ENCODE measurements around the gene WDR90. TPM values are rescaled to one million over a fixed set of nuclear protein-coding genes. Genes with fewer than 3 reads are reported as not detected.
A peak's percentile ranks its signal among the peaks of the same experiment; 100 is the strongest.

Gene WDR90
- polyA plus RNA-seq, 1 donor from 2014 or later = 0.54 TPM

DNA sequence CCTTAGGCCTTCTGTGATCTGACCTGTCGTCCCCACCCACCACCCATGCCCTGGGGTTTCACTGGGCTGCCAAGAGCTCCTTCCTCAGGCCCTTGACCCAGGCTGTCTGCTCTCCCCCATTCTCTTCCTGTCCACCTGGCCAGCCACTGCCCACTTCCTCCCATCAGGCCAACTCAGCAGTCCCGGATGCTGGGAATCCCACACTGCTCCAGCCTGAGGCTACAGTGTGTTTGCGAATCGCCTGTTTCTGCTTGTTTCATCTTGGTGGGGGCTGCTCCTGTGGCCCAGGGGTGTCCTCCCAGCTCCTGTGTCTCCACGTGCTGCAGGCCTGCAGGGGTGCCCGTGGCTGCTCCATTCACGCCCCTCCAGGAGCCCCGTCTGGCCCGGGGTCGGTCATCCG, 64.9 kb downstream of the WDR90 start:
- H3K4me3 Mint-ChIP-seq = peak overlapping the region; percentile 4 to 83 (median 54)
- no peaks in the 10 kb centered on the region for H3K9me3 Mint-ChIP-seq
- H3K4me1 Mint-ChIP-seq = peaks cover under 1 to 4% (median 4%) of the 10 kb centered on the region in 3 donors
- H3K27me3 Mint-ChIP-seq = peaks cover 24% of the 10 kb centered on the region
- peak overlapping the region; percentile 59 to 89 (median 62) for H3K27ac Mint-ChIP-seq
- no peaks in the 10 kb centered on the region for H3K36me3 Mint-ChIP-seq

GRCh38 chr16:714558-715476, 65.7 kb downstream of the WDR90 start, which contains the start of gene METRN:
METRN (plus strand) TSS chr16:715118; CDS start chr16:715290, 172 bp downstream.
- peaks cover 20% of the 10 kb centered on the region for H3K27me3 Mint-ChIP-seq
- H3K9me3 Mint-ChIP-seq = no peaks in the 10 kb centered on the region
- H3K4me1 Mint-ChIP-seq = peaks cover 3 to 6% (median 4%) of the 10 kb centered on the region in 3 donors
- no peaks in the 10 kb centered on the region for H3K36me3 Mint-ChIP-seq
- H3K27ac Mint-ChIP-seq = peak within 1 kb of the TSS; percentile 59 to 89 (median 62)
- H3K4me3 Mint-ChIP-seq = peak within 1 kb of the TSS; percentile 24 to 88 (median 72)

GRCh38 chr16:715477-716199, 66.5 kb downstream of the WDR90 start:
- H3K9me3 Mint-ChIP-seq = no peaks in the 10 kb centered on the region
- peaks cover 20% of the 10 kb centered on the region for H3K27me3 Mint-ChIP-seq
- peak overlapping the region in 1 of 3 donors; percentile 39 for H3K27ac Mint-ChIP-seq
- peaks cover 8 to 10% (median 10%) of the 10 kb centered on the region in 3 donors for H3K4me1 Mint-ChIP-seq
- peak overlapping the region; percentile 24 to 88 (median 72) for H3K4me3 Mint-ChIP-seq
- no peaks in the 10 kb centered on the region for H3K36me3 Mint-ChIP-seq

DNA sequence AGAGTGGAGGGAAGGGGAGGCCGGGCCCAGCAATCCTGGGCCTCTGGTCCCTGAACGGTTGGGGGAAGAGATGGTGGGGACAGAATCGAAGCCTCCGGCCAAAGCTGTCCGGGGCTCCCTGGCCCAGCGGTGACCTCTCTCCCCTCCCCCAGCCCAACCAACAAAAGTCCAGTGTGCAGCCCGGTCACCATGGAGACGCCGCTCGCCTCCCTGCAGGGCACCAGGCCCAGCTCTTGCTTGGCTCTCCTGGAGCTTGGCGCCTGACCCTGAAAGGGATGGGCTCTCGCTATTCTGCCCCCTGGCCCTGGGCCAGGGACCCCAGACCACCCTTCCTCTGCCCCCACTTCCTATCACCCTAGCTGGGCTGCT, 67.0 kb downstream of the WDR90 start:
- peak overlapping the region in 1 of 3 donors; percentile 39 for H3K27ac Mint-ChIP-seq
- H3K27me3 Mint-ChIP-seq = peaks cover 20% of the 10 kb centered on the region
- peak overlapping the region; percentile 24 to 88 (median 48) for H3K4me3 Mint-ChIP-seq
- H3K36me3 Mint-ChIP-seq = no peaks in the 10 kb centered on the region
- no peaks in the 10 kb centered on the region for H3K9me3 Mint-ChIP-seq
- peaks cover 8 to 10% (median 8%) of the 10 kb centered on the region in 3 donors for H3K4me1 Mint-ChIP-seq

GRCh38 chr16:716768-717325, 67.7 kb downstream of the WDR90 start:
- H3K4me1 Mint-ChIP-seq = peaks cover 8 to 10% (median 8%) of the 10 kb centered on the region in 3 donors
- no peaks in the 10 kb centered on the region for H3K9me3 Mint-ChIP-seq
- peaks cover 20% of the 10 kb centered on the region for H3K27me3 Mint-ChIP-seq
- no peak overlapping the region for H3K27ac Mint-ChIP-seq
- no peaks in the 10 kb centered on the region for H3K36me3 Mint-ChIP-seq
- H3K4me3 Mint-ChIP-seq = peak overlapping the region in 1 of 4 donors; percentile 24

Other genes with a start within 250 kb of the WDR90 start
- gene DECR2, start 247.5 kb upstream of the WDR90 start, polyA plus RNA-seq = 7.2 TPM
- gene RAB11FIP3, start 223.7 kb upstream of the WDR90 start, polyA plus RNA-seq = 1.9 TPM
- 9.1 TPM for gene CAPN15, start 121.7 kb upstream of the WDR90 start, polyA plus RNA-seq
- not detected for gene PRR35, start 89.0 kb upstream of the WDR90 start, polyA plus RNA-seq
- gene NHLRC4, start 82.4 kb upstream of the WDR90 start, polyA plus RNA-seq = 4.5 TPM
- 18.9 TPM for gene PIGQ, start 79.4 kb upstream of the WDR90 start, polyA plus RNA-seq
- 14.7 TPM for gene RAB40C, start 59.3 kb upstream of the WDR90 start, polyA plus RNA-seq
- not detected for gene WFIKKN1, start 18.4 kb upstream of the WDR90 start, polyA plus RNA-seq
- 81.0 TPM for gene METTL26, start 13.1 kb upstream of the WDR90 start, polyA plus RNA-seq
- 52.8 TPM for gene MCRIP2, start 7.5 kb upstream of the WDR90 start, polyA plus RNA-seq
- gene RHOT2, start 18.8 kb downstream of the WDR90 start, polyA plus RNA-seq = 42.7 TPM
- 1.1 TPM for gene RHBDL1, start 26.3 kb downstream of the WDR90 start, polyA plus RNA-seq
- 137 TPM for gene STUB1, start 31.0 kb downstream of the WDR90 start, polyA plus RNA-seq
- 51.0 TPM for gene JMJD8, start 35.0 kb downstream of the WDR90 start, polyA plus RNA-seq
- 15.1 TPM for gene WDR24, start 41.0 kb downstream of the WDR90 start, polyA plus RNA-seq
- 4.4 TPM for gene FBXL16, start 56.4 kb downstream of the WDR90 start, polyA plus RNA-seq
- gene METRN, start 65.8 kb downstream of the WDR90 start, polyA plus RNA-seq = 2.8 TPM
- gene ANTKMT, start 71.8 kb downstream of the WDR90 start, polyA plus RNA-seq = 84.7 TPM
- gene CCDC78, start 77.1 kb downstream of the WDR90 start, polyA plus RNA-seq = 0.74 TPM
- 10.0 TPM for gene HAGHL, start 77.7 kb downstream of the WDR90 start, polyA plus RNA-seq
- 29.4 TPM for gene CIAO3, start 91.6 kb downstream of the WDR90 start, polyA plus RNA-seq
- gene MSLN, start 111.4 kb downstream of the WDR90 start, polyA plus RNA-seq = not detected
- 39.5 TPM for gene RPUSD1, start 139.0 kb downstream of the WDR90 start, polyA plus RNA-seq
- gene CHTF18, start 139.3 kb downstream of the WDR90 start, polyA plus RNA-seq = 4.9 TPM
- not detected for gene GNG13, start 151.4 kb downstream of the WDR90 start, polyA plus RNA-seq